Cardiac muscle cell (in vitro differentiated cells and primary cell): ENCODE measurements around the gene SDK2. TPM values are rescaled to one million over a fixed set of nuclear protein-coding genes. Genes with fewer than 3 reads are reported as not detected.
A peak's percentile ranks its signal among the peaks of the same experiment; 100 is the strongest.

Source experiments
- DNase-seq, 2 donors: peaks; one replicate each; pipeline versions ENCODE4 v3.0.0 to v3.0.0-alpha.2; 2010 to 2017; ENCODE audit warnings: low read depth in 1 of 2, low spot score in 1 of 2
- H3K27ac ChIP-seq: fragments of 200-600 bp; sonication (generic); 2 replicates; pipeline ENCODE4 v1.5.1; 2016
- H3K27me3 ChIP-seq: fragments of 200-600 bp; sonication (generic); 2 replicates; pipeline ENCODE4 v1.6.0; 2016; ENCODE audit warnings: control low read depth
- H3K36me3 ChIP-seq: fragments of 200-600 bp; sonication (generic); 2 replicates; pipeline ENCODE4 v1.5.1; 2016; ENCODE audit warnings: control low read depth
- H3K4me1 ChIP-seq: fragments of 200-600 bp; sonication (generic); 2 replicates; pipeline ENCODE4 v1.8.1; 2017; ENCODE audit warnings: low read depth, mild to moderate bottlenecking, mixed run types
- H3K4me3 ChIP-seq: fragments of 200-600 bp; sonication (generic); 2 replicates; pipeline ENCODE4 v1.5.1; 2016; ENCODE audit warnings: mild to moderate bottlenecking
- H3K9me3 ChIP-seq: fragments of 200-600 bp; sonication (generic); 2 replicates; pipeline ENCODE4 v1.5.1; 2017; ENCODE audit warnings: low read depth, mild to moderate bottlenecking, control low read depth
- polyA plus RNA-seq: library from polyadenylated mRNA; unstranded; fragments of >200 nt; fragmentation: Nextera tagmentation; extraction: Ambion mirVana; gene quantifications from 2 replicates; pipeline ENCODE4 v1.2.1, GENCODE V29; 2016
- total RNA-seq: library from RNA; depleted of rRNA; stranded (reverse); fragments of >200 nt; gene quantifications from 2 replicates; pipeline ENCODE4 v1.2.3, GENCODE V29; 2016
- TF ChIP-seq, protein P1 (sequence below): IDR thresholded peaks from 2 replicates; pipeline ENCODE4 v1.5.1; 2012; ENCODE audit warnings: low read depth, mild to moderate bottlenecking, low read length

Gene SDK2
- total and polyA plus RNA-seq, 2 experiments from 2014 or later = 11.8 to 46.8 TPM

DNA sequence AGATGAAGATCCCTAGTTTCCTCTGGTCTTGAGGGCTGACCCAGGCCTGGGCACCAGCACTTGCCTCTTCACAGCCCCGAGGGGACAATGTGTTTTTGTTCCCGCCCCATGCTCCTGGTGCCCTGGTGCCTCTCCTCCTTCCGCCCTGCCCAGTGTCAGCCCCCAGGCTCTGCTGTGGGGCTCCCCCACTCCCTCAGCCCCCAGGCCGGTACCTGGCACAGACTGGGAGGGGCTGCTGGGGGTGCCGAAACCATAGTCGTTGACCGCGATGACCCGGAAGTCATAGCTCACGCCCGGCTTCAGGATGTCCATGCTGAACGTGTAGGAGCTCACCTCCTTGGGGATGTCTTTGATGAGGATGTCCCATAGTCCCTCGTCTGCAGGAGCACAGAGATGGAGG lies 292.0 kb downstream of the SDK2 start:
- no peaks in the 10 kb centered on the region for H3K4me1 ChIP-seq
- DNase-seq = no peak
- H3K27me3 ChIP-seq = no peaks in the 10 kb centered on the region
- H3K4me3 ChIP-seq = no peak overlapping the region
- no peak overlapping the region for H3K27ac ChIP-seq
- TF ChIP-seq, protein P1, sequence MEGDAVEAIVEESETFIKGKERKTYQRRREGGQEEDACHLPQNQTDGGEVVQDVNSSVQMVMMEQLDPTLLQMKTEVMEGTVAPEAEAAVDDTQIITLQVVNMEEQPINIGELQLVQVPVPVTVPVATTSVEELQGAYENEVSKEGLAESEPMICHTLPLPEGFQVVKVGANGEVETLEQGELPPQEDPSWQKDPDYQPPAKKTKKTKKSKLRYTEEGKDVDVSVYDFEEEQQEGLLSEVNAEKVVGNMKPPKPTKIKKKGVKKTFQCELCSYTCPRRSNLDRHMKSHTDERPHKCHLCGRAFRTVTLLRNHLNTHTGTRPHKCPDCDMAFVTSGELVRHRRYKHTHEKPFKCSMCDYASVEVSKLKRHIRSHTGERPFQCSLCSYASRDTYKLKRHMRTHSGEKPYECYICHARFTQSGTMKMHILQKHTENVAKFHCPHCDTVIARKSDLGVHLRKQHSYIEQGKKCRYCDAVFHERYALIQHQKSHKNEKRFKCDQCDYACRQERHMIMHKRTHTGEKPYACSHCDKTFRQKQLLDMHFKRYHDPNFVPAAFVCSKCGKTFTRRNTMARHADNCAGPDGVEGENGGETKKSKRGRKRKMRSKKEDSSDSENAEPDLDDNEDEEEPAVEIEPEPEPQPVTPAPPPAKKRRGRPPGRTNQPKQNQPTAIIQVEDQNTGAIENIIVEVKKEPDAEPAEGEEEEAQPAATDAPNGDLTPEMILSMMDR = no peak
- no peaks in the 10 kb centered on the region for H3K36me3 ChIP-seq
- H3K9me3 ChIP-seq = no peaks in the 10 kb centered on the region

DNA sequence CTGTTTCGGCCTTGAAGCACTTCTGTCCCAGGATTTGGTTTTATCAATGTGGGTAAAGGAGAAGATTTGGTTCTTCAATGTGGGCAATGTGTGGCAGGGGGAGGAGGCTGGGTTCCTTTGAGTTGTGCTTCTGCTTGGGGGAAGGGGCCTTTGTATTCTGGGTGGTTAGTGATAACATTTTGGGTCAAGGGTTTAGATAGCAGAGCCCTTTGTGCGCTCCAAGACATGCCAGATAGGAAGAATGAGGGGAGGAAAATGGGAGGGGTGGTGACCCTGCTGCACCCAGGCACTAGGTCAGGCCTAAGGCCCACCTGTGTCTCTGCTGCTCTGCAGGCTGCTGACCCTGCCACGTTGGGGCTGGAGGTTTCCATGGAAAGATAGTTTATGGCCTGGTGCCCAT lies 292.5 kb downstream of the SDK2 start:
- H3K4me3 ChIP-seq = no peak overlapping the region

DNA sequence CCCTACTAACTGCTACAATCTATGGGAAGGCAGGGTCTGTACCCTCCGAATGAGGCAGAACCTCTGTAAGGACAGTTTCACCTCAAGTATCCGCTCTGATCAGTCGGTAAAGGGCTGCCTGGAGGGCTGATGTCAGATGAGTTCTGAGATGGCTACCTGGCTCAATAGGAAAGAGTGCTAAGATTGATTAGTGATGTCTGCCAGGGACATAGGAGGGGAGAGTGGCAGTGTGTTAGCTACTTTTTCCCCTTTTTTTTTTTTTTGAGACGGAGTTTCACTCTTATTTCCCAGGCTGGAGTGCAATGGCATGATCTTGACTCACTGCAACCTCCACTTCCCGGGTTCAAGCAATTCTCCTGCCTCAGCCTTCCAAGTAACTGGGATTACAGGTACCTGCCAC lies 293.4 kb downstream of the SDK2 start:
- no peaks in the 10 kb centered on the region for H3K27me3 ChIP-seq
- TF ChIP-seq, protein P1 = no peak
- no peak for DNase-seq
- no peak overlapping the region for H3K27ac ChIP-seq
- no peaks in the 10 kb centered on the region for H3K9me3 ChIP-seq
- H3K36me3 ChIP-seq = no peaks in the 10 kb centered on the region
- H3K4me1 ChIP-seq = no peaks in the 10 kb centered on the region
- no peak overlapping the region for H3K4me3 ChIP-seq

More for the DNA sequence above, 292.5 kb downstream of the SDK2 start:
- no peaks in the 10 kb centered on the region for H3K27me3 ChIP-seq
- H3K27ac ChIP-seq = no peak overlapping the region
- no peaks in the 10 kb centered on the region for H3K4me1 ChIP-seq
- H3K9me3 ChIP-seq = no peaks in the 10 kb centered on the region
- TF ChIP-seq, protein P1 = no peak
- DNase-seq = no peak
- no peaks in the 10 kb centered on the region for H3K36me3 ChIP-seq

DNA sequence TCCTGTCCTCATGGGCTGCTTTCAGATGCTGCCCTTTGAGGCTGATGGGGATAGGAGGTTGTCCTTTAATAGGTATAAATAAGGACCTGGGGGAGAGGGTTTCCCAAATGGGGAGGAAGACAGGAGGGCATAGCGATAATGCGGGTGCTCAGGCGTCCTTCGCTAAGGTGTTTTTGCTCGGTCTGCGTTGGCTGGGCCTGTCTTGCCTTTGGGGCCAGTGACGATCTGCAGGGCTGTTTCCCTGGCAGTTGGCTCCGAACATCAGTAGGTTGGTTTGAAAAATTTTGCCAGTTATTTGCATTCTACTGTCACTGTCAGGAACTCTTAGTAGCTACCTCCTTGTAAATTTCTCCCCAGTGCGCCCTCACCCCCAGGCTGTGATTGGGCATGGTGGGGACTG lies 294.6 kb downstream of the SDK2 start:
- no peaks in the 10 kb centered on the region for H3K9me3 ChIP-seq
- no peak for DNase-seq
- H3K27ac ChIP-seq = no peak overlapping the region
- TF ChIP-seq, protein P1 = no peak
- H3K4me1 ChIP-seq = no peaks in the 10 kb centered on the region
- no peaks in the 10 kb centered on the region for H3K27me3 ChIP-seq
- no peaks in the 10 kb centered on the region for H3K36me3 ChIP-seq
- no peak overlapping the region for H3K4me3 ChIP-seq

DNA sequence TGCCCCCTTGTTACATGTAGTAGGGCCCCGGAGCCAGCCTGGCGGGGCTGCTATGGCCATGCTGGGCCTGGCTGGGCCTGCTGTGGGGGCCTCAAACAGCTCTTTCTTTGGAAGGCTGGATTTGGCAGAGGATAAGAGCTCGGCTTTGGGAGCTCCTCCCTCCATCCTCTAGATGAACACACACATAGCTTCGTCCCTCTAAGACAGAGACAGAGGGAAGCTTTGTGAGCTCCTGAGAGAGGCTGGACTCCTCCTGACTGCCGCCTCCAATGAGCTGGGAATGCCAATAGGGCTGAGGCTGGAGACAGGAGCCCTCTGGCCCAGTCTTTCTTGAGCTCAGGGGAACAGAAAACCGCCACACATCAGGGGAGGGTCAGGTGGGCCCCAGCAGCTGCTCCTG lies 295.1 kb downstream of the SDK2 start:
- Histone ChIP-seq H3K27ac (no peak overlapping the region), H3K27me3 (no peaks in the 10 kb centered on the region)

More for the DNA sequence above, 295.1 kb downstream of the SDK2 start:
- Histone ChIP-seq H3K4me3 (no peak overlapping the region), H3K4me1 (no peaks in the 10 kb centered on the region), H3K36me3 (no peaks in the 10 kb centered on the region), H3K9me3 (no peaks in the 10 kb centered on the region)
- peak in 1 of 2 donors; percentile 68 for DNase-seq
- TF ChIP-seq, protein P1 = no peak
